Tibial nerve (tissue), 4 donors: ENCODE measurements around the gene CATSPERZ. TPM values are rescaled to one million over a fixed set of nuclear protein-coding genes. Genes with fewer than 3 reads are reported as not detected.
A peak's percentile ranks its signal among the peaks of the same experiment; 100 is the strongest.

Experiments used
- DNase-seq, 2 donors: peaks; one replicate each; pipeline ENCODE4 v3.0.0-alpha.2; 2019; ENCODE audit warnings: low spot score in 2 of 2
- H3K27ac ChIP-seq, 4 donors: fragments of 200-600 bp; sonication (generic) in 3 of 4; one replicate each; pipeline ENCODE4 v1.5.1; 2017 to 2019; ENCODE audit warnings: mild to moderate bottlenecking in 1 of 4
- H3K27me3 ChIP-seq, 2 donors: fragments of 200-600 bp; sonication (generic) in 1 of 2; one replicate each; pipeline versions ENCODE4 v1.5.1 to v1.6.0; 2017 to 2019
- H3K36me3 ChIP-seq, 3 donors: fragments of 200-600 bp; sonication (generic); one replicate each; pipeline ENCODE4 v1.5.1; 2018 to 2019
- H3K4me1 ChIP-seq, 4 donors: fragments of 200-600 bp; sonication (generic) in 3 of 4; one replicate each; pipeline ENCODE4 v1.5.1; 2017 to 2019
- H3K4me3 ChIP-seq, 4 donors: fragments of 200-600 bp; sonication (generic) in 3 of 4; one replicate each; pipeline ENCODE4 v1.5.1; 2017 to 2019; ENCODE audit warnings: mild to moderate bottlenecking in 1 of 4, moderate library complexity in 1 of 4
- H3K9me3 ChIP-seq, 4 donors: fragments of 200-600 bp; sonication (generic) in 3 of 4; one replicate each; pipeline ENCODE4 v1.5.1; 2017 to 2019
- EP300 ChIP-seq, 2 donors: sonication (generic); formaldehyde crosslinking; IDR thresholded peaks; one replicate each; pipeline ENCODE4 v1.6.1; 2017; ENCODE audit warnings: antibody characterized with exemption in 2 of 2, mild to moderate bottlenecking in 1 of 2
- POLR2A ChIP-seq, 2 donors: fragments of 450-650 bp; IDR thresholded peaks; one replicate each; pipeline ENCODE4 v1.6.1; 2017; ENCODE audit warnings: antibody characterized with exemption in 2 of 2, mild to moderate bottlenecking in 2 of 2, moderate library complexity in 2 of 2
- WGBS, 2 donors: methylation state at CpG; one replicate each; pipeline ENCODE4 v1.1.5; 2018; 5-methylcytosine and 5-hydroxymethylcytosine counted together
- total RNA-seq, 4 donors: library from RNA; depleted of rRNA; stranded (reverse); fragments of >200 nt; gene quantifications; one replicate each; pipeline ENCODE4 v1.1.0, GENCODE V29; 2016
- TF ChIP-seq, protein P1 (sequence below), 5 experiments: fragments of 200-600 bp in 3 of 5; fragments of 450-650 bp in 2 of 5; sonication (generic) in 3 of 5; IDR thresholded peaks; one replicate each; pipeline ENCODE4 v1.5.1; 2016 to 2019; ENCODE audit warnings: antibody characterized with exemption in 5 of 5, mild to moderate bottlenecking in 3 of 5, moderate library complexity in 2 of 5

The CATSPERZ gene
- total RNA-seq, 4 donors from 2014 or later: not detected

DNA sequence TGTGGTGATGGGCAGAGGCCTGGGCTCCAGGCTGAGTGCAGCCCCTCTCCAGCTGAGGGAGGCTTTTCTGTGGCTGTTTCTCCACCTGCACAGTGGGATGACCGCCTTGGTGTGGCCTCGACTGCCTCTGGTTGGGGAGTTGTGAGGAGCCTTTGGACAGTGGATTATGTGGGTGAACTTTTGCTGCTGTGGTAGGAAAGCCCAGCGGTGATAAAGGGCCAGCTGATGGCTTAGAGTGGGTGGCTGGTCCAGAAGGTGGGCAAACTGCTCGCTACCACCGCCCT is 3.8 kb downstream of the CATSPERZ start:
- Histone ChIP-seq H3K36me3 (peaks cover 0 to 9% (median 0%) of the 10 kb centered on the region in 3 donors), H3K27ac (peak overlapping the region; percentile 55 to 92 (median 85)), H3K4me1 (peaks cover 0 to 52% (median 32%) of the 10 kb centered on the region in 4 donors), H3K27me3 (peaks cover 2 to 50% of the 10 kb centered on the region in 2 donors), H3K4me3 (peak overlapping the region in 3 of 4 donors; percentile 68 to 85 (median 76)), H3K9me3 (no peaks in the 10 kb centered on the region)
- no peak for DNase-seq
- 51 to 54% methylated on average over 5 of the region's 5 CpGs for WGBS, 2 donors
- TF ChIP-seq EP300 (IDR thresholded peaks at IDR 0.05) (no peak), POLR2A (IDR thresholded peaks at IDR 0.05) (no peak)
- TF ChIP-seq, protein P1, sequence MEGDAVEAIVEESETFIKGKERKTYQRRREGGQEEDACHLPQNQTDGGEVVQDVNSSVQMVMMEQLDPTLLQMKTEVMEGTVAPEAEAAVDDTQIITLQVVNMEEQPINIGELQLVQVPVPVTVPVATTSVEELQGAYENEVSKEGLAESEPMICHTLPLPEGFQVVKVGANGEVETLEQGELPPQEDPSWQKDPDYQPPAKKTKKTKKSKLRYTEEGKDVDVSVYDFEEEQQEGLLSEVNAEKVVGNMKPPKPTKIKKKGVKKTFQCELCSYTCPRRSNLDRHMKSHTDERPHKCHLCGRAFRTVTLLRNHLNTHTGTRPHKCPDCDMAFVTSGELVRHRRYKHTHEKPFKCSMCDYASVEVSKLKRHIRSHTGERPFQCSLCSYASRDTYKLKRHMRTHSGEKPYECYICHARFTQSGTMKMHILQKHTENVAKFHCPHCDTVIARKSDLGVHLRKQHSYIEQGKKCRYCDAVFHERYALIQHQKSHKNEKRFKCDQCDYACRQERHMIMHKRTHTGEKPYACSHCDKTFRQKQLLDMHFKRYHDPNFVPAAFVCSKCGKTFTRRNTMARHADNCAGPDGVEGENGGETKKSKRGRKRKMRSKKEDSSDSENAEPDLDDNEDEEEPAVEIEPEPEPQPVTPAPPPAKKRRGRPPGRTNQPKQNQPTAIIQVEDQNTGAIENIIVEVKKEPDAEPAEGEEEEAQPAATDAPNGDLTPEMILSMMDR (IDR thresholded peaks at IDR 0.05): no peak

- TF ChIP-seq EP300 (IDR thresholded peaks at IDR 0.05) (peak in 1 of 2 donors; percentile 31), POLR2A (IDR thresholded peaks at IDR 0.05) (no peak)
- TF ChIP-seq, protein P1 (IDR thresholded peaks at IDR 0.05): peak; percentile 81 to 93 (median 84)
- Histone ChIP-seq H3K4me1 (peaks cover 0 to 47% (median 27%) of the 10 kb centered on the region in 4 donors), H3K27me3 (peaks cover 0 to 45% of the 10 kb centered on the region in 2 donors), H3K4me3 (peak overlapping the region; percentile 55 to 85 (median 72)), H3K9me3 (no peaks in the 10 kb centered on the region), H3K27ac (peak overlapping the region; percentile 55 to 92 (median 85)), H3K36me3 (peaks cover 0 to 10% (median 0%) of the 10 kb centered on the region in 3 donors)
- peak; percentile 87 to 94 for DNase-seq
- WGBS, 2 donors: 1% methylated on average over 38 to 40 of the region's 46 CpGs
Observed at GRCh38 chr11:64304316-64305072, 4.3 kb downstream of the CATSPERZ start.

GRCh38 chr11:64305075-64305690 is 5.0 kb downstream of the CATSPERZ start, which contains the start of gene ESRRA:
Gene ESRRA, plus strand, starts transcription at chr11:64305524. Its CDS starts 1,656 bp downstream, at chr11:64307180.
- Histone ChIP-seq H3K27ac (peak within 1 kb of the TSS; percentile 55 to 92 (median 85)), H3K36me3 (peaks cover 0 to 10% (median 0%) of the 10 kb centered on the region in 3 donors), H3K9me3 (no peaks in the 10 kb centered on the region), H3K4me1 (peaks cover 0 to 40% (median 20%) of the 10 kb centered on the region in 4 donors), H3K4me3 (peak within 1 kb of the TSS; percentile 55 to 85 (median 72)), H3K27me3 (peaks cover 0 to 38% of the 10 kb centered on the region in 2 donors)
- TF ChIP-seq POLR2A (IDR thresholded peaks at IDR 0.05): peak in 1 of 2 donors; percentile 49
- TF ChIP-seq, protein P1 (IDR thresholded peaks at IDR 0.05): no peak
- peak in 1 of 2 donors; percentile 68 for TF ChIP-seq EP300 (IDR thresholded peaks at IDR 0.05)
- WGBS, 2 donors: 1% methylated on average over 38 to 43 of the region's 81 CpGs
- DNase-seq: peak; percentile 100

DNA sequence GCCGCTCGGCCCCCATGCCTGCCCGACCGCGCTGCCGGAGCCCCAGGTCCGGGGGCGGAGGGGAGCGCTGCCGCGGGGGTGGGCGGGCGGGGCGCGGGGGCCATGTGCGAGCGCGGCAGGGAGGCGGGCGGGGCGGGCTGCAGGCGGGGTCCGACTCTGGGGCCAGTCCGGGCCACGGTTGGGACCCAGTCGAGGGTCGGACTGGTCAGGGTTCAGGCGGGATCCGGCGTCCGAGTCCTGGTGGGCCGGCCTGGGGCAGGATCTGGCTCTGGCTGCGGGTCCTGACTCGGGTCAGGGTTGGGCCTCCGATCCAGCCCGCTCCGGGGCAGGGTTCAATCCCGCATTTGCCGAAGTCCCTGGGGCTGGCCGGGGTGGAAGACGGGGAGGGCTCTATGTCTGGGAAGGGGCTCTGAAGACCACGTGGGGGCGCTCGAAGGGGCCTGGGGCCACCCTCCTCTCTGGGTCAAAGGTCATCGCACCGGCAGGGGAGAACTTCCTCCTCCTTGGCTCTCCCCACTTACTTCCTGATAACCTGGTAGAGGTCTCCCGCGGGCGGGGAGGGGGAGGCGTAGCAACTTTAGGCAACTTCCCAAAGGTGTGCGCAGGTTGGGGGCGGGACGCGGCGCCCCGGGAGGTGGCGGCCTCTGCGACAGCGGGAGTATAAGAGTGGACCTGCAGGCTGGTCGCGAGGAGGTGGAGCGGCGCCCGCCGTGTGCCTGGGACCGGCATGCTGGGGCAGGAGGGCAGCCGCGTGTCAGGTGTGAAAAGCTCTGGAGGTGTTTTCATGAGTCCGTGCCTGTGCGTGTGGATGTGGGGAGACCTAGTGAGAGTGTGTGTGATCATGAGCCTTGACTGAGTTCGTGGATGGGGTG is 5.8 kb downstream of the CATSPERZ start:
- Histone ChIP-seq H3K27ac (peak overlapping the region; percentile 24 to 92 (median 80)), H3K36me3 (peaks cover 0 to 10% (median 0%) of the 10 kb centered on the region in 3 donors), H3K4me3 (peak overlapping the region; percentile 50 to 85 (median 72)), H3K27me3 (peaks cover 0 to 30% of the 10 kb centered on the region in 2 donors), H3K9me3 (no peaks in the 10 kb centered on the region), H3K4me1 (peaks cover 0 to 32% (median 12%) of the 10 kb centered on the region in 4 donors)
- peak in 1 of 2 donors; percentile 42 for DNase-seq
- TF ChIP-seq EP300 (IDR thresholded peaks at IDR 0.05): no peak
- TF ChIP-seq, protein P1 (IDR thresholded peaks at IDR 0.05): peak in 2 of 5 experiments; percentile 14 to 16
- TF ChIP-seq POLR2A (IDR thresholded peaks at IDR 0.05): no peak
- WGBS, 2 donors: 2 to 5% methylated on average over 16 to 29 of the region's 71 CpGs
